Measurements from ENCODE around the gene GALNT4. TPM values are rescaled to one million over a fixed set of nuclear protein-coding genes. Genes with fewer than 3 reads are reported as not detected.

The GALNT4 gene
- total RNA-seq, 2 experiments from 2014 or later: 5.9 to 6.4 TPM

DNA sequence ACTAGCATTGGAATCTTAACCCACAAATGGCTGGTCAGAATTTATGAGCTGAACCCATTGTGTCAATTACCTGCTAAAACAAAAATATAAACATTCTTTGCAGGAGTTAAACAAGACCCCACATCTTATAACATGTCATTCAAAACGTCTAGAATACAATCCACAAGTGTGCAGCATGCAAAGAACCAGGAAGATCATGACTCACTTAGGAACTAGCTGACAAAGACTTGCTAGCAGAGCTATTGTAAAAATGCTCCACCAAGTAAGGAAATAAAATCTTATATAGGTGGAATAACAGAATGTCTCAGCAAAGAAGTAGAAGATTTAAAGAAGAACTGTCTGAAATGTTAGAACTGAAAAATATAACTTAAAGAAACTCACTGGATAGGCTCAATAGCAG, 27.8 kb upstream of the GALNT4 start:
- intact Hi-C loops (cut with micrococcal nuclease): no loop called here
- H3K4me1 Mint-ChIP-seq (ENCODE audit: low read depth): no peaks in the 10 kb centered on the region
- no peak overlapping the region for H3K4me3 Mint-ChIP-seq
- TF ChIP-seq, protein P1, sequence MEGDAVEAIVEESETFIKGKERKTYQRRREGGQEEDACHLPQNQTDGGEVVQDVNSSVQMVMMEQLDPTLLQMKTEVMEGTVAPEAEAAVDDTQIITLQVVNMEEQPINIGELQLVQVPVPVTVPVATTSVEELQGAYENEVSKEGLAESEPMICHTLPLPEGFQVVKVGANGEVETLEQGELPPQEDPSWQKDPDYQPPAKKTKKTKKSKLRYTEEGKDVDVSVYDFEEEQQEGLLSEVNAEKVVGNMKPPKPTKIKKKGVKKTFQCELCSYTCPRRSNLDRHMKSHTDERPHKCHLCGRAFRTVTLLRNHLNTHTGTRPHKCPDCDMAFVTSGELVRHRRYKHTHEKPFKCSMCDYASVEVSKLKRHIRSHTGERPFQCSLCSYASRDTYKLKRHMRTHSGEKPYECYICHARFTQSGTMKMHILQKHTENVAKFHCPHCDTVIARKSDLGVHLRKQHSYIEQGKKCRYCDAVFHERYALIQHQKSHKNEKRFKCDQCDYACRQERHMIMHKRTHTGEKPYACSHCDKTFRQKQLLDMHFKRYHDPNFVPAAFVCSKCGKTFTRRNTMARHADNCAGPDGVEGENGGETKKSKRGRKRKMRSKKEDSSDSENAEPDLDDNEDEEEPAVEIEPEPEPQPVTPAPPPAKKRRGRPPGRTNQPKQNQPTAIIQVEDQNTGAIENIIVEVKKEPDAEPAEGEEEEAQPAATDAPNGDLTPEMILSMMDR (IDR thresholded peaks at IDR 0.05): no peak
- ATAC-seq: no peak
- H3K9me3 Mint-ChIP-seq: peaks cover 4% of the 10 kb centered on the region
- H3K36me3 Mint-ChIP-seq (ENCODE audit: low read depth): peaks cover 2% of the 10 kb centered on the region
- H3K27me3 Mint-ChIP-seq: peaks cover 4% of the 10 kb centered on the region
- POLR2A ChIA-PET: interaction anchor here (0.6 to 1.2 kb wide), 3 partner anchors 84 to 378 kb away, joined by 3 to 4 read pairs (median 3); no protein-coding TSS in a partner anchor
- H3K27ac Mint-ChIP-seq: no peak overlapping the region
- CTCF ChIA-PET: interaction anchor here (2.7 kb wide), 1 partner anchor 10 kb away, joined by 13 read pairs; no protein-coding TSS in a partner anchor
- no peak for DNase-seq

DNA sequence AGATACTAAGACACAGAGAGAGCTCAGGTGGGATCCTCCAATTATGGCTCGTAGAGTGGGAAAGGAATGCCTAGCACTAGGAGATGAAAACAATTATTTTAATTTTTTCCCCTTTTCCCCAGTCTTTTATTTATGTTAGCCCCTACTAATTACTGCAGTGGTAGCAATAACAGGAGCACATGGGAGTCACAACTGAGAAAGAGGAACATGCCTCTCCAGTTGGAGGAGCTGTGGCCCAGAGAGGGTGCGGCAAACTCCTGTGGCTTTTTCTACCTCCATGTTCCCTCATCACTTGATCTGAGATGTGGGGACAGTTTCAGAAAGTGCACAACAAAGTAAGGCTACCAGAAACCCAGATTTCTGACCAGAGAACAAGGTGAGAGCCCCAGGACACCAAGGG, 27.2 kb upstream of the GALNT4 start:
- ChIA-PET CTCF (interaction anchor here (2.7 kb wide), 1 partner anchor 9 kb away, joined by 13 read pairs; no protein-coding TSS in a partner anchor), POLR2A (interaction anchor here (0.7 kb wide), 1 partner anchor 379 kb away, joined by 3 read pairs; no protein-coding TSS in a partner anchor)
- intact Hi-C loops (cut with micrococcal nuclease): no loop called here
- TF ChIP-seq, protein P1 (IDR thresholded peaks at IDR 0.05): no peak
- peaks cover 3% of the 10 kb centered on the region for H3K27me3 Mint-ChIP-seq
- H3K9me3 Mint-ChIP-seq: peaks cover 4% of the 10 kb centered on the region
- H3K4me3 Mint-ChIP-seq: no peak overlapping the region
- ATAC-seq: no peak
- no peak overlapping the region for H3K27ac Mint-ChIP-seq
- no peak for DNase-seq
- H3K36me3 Mint-ChIP-seq (ENCODE audit: low read depth): peaks cover 2% of the 10 kb centered on the region
- H3K4me1 Mint-ChIP-seq (ENCODE audit: low read depth): peaks cover 2% of the 10 kb centered on the region

DNA sequence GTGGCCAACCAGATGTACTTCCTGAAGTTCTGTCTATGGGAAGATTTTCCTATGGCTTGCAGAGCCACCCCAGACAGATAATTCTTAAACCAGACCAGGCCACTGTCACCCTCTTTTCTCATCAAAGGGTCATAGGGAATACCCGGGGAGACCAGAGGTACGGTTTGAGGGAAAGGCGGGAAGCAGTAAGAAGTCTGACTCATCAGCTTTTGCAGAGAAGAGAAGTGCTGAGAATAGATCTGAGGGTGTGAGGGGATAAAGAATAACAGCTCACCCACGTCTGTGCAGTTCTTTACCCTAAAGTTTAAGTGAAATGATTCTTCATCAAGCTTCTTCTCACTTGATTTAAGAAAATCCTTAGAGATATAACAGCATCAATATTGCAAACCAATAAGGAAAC, 22.5 kb upstream of the GALNT4 start:
- intact Hi-C loops (cut with micrococcal nuclease): no loop called here
- ATAC-seq (no peak), DNase-seq (no peak)
- H3K4me3 Mint-ChIP-seq: no peak overlapping the region
- peaks cover 6% of the 10 kb centered on the region for H3K4me1 Mint-ChIP-seq (ENCODE audit: low read depth)
- H3K36me3 Mint-ChIP-seq (ENCODE audit: low read depth): no peaks in the 10 kb centered on the region
- ChIA-PET CTCF (interaction anchor here (1.4 to 1.8 kb wide), 3 partner anchors 114 to 1394 kb away, joined by 3 to 4 read pairs (median 4); no protein-coding TSS in a partner anchor), POLR2A (interaction anchor here (0.7 to 0.8 kb wide), 2 partner anchors 11 to 812 kb away, joined by 3 read pairs; no protein-coding TSS in a partner anchor)
- H3K9me3 Mint-ChIP-seq: no peaks in the 10 kb centered on the region
- H3K27ac Mint-ChIP-seq: no peak overlapping the region
- TF ChIP-seq, protein P1 (IDR thresholded peaks at IDR 0.05): no peak
- H3K27me3 Mint-ChIP-seq: peaks cover 2% of the 10 kb centered on the region

DNA sequence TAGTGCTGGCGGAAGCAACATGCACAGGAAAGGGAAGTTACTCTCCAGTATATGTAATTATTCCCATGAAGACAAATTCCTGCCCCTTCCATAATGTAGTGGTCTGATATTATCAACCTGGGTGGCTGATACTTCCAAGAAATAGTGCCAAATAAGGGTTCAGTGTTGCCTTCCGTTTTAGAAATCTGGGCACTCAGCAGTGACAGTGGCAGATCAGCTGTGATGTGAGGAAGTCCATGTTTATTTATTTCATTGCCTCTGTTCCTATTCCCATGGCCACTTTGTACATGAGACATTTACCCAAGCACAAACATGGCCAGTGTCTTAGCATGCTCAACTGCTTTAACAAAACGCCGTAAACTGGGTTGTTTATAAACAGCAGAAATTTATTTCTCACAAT, 21.6 kb upstream of the GALNT4 start:
- POLR2A ChIA-PET: no interaction called here
- DNase-seq: no peak

More for the DNA sequence above, 21.6 kb upstream of the GALNT4 start:
- peaks cover 6% of the 10 kb centered on the region for H3K4me1 Mint-ChIP-seq (ENCODE audit: low read depth)
- intact Hi-C loops (cut with micrococcal nuclease): no loop called here
- CTCF ChIA-PET: interaction anchor here (1.4 kb wide), 1 partner anchor 115 kb away, joined by 3 read pairs; no protein-coding TSS in a partner anchor
- ATAC-seq: no peak
- TF ChIP-seq, protein P1 (IDR thresholded peaks at IDR 0.05): no peak
- no peaks in the 10 kb centered on the region for H3K36me3 Mint-ChIP-seq (ENCODE audit: low read depth)
- H3K27ac Mint-ChIP-seq: no peak overlapping the region
- H3K4me3 Mint-ChIP-seq: no peak overlapping the region
- no peaks in the 10 kb centered on the region for H3K9me3 Mint-ChIP-seq
- H3K27me3 Mint-ChIP-seq: peaks cover 2% of the 10 kb centered on the region

Data from activated CD8-positive, alpha-beta T cell treated with anti-CD3 and anti-CD28 coated beads for 36 hours (primary cell).